NT2/D1 (cell line): ENCODE measurements around the gene TMEM106C.

Source experiments
- SUZ12 ChIP-seq: IDR thresholded peaks from 2 replicates; pipeline ENCODE4 v1.6.1; 2011; ENCODE audit not compliant: insufficient read length, insufficient read depth; ENCODE audit errors: extremely low read depth
- YY1 ChIP-seq: IDR thresholded peaks from 2 replicates; pipeline ENCODE4 v1.6.1; 2011; ENCODE audit not compliant: insufficient read length, insufficient read depth
- ZNF274 ChIP-seq: IDR thresholded peaks from 2 replicates; pipeline ENCODE4 v1.6.1; 2011; ENCODE audit warnings: mild to moderate bottlenecking, low read depth, low read length

DNA sequence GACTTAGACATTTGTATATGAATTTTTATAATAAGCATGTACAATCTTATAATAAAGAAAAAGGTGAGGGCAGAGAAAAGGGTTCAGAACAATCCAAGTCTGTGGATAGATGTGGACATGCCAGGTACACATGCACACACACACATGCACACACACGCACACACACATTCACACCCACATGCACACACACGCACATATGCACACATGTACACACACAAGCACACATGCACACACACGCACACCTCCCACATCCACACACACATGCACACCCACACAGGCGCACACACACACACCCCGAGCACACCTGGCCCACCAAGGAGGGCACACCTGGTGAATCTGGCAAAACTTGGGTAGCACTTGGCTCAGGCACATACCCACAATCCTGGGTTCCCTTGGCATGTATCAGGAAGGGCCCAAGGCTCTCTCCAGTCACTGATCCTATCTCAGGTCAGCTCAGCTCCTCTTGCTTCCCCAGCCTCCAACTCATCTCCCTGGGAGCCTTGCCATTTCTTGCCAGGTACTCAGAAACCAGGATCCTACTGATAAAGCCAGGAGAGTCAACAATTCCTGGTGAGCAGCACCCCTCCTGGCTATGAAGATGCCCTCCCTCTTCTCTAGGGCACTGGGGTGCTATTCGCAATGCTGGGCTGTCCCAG, 18.6 kb upstream of the TMEM106C start:
- TF ChIP-seq ZNF274 (no peak), YY1 (no peak), SUZ12 (no peak)
